Type B pancreatic cell (in vitro differentiated cells): ENCODE results near the gene ZFP64. TPM values are rescaled to one million over a fixed set of nuclear protein-coding genes. Genes with fewer than 3 reads are reported as not detected.

Experiments used
- DNase-seq: peaks from one replicate; pipeline ENCODE4 v3.0.0; 2021; ENCODE audit warnings: mixed read lengths; ENCODE audit not compliant: unreplicated experiment; ENCODE audit errors: extremely low spot score
- H3K27ac Mint-ChIP-seq: 2 replicates; pipeline ENCODE4 v1.8.0; 2021; ENCODE audit warnings: mild to moderate bottlenecking, mixed read lengths
- H3K27me3 Mint-ChIP-seq: 2 replicates; pipeline ENCODE4 v1.8.0; 2021; ENCODE audit warnings: mixed read lengths
- H3K36me3 Mint-ChIP-seq: 2 replicates; pipeline ENCODE4 v1.8.0; 2021; ENCODE audit warnings: mixed read lengths
- H3K4me1 Mint-ChIP-seq: one replicate; pipeline ENCODE4 v1.8.0; 2021; ENCODE audit warnings: mixed read lengths; ENCODE audit not compliant: unreplicated experiment
- H3K4me3 Mint-ChIP-seq: 2 replicates; pipeline ENCODE4 v1.8.0; 2021; ENCODE audit warnings: mild to moderate bottlenecking, mixed read lengths
- H3K9me3 Mint-ChIP-seq: 2 replicates; pipeline ENCODE4 v1.8.0; 2021; ENCODE audit warnings: mixed read lengths
- CTCF ChIP-seq: fragments of 200-600 bp; sonication (generic); conservative IDR thresholded peaks from 2 replicates; pipeline ENCODE4 v1.5.0; 2021; ENCODE audit warnings: antibody characterized with exemption, mild to moderate bottlenecking
- long read RNA-seq: library from polyadenylated mRNA; unstranded; transcript quantifications from one replicate; pipeline ENCODE4 v2.0.0, GENCODE V29; 2020
- total RNA-seq: library from RNA; stranded (reverse); gene quantifications from 2 replicates; pipeline ENCODE4 v1.2.1, GENCODE V29; 2021; ENCODE audit warnings: low replicate concordance

The ZFP64 gene
- total RNA-seq: 22.0 and 24.1 TPM in 2 replicates
- long read RNA-seq, transcript ZFP64-206 (5 exons, 2,234 nt): minor isoform, 7 of 45 reads
- long read RNA-seq, transcript ZFP64-201 (6 exons, 3,264 nt): major isoform, 14 of 45 reads
- long read RNA-seq, transcript ZFP64-208 (5 exons, 762 nt): minor isoform, 6 of 45 reads
- long read RNA-seq, partial matches to known transcripts: 6 of 45 reads
- long read RNA-seq, other reads (novel, unspliced or antisense): 7 of 45 reads

- H3K27ac Mint-ChIP-seq: peak within 1 kb of the TSS; percentile 91
- H3K4me3 Mint-ChIP-seq: peak within 1 kb of the TSS; percentile 95
- H3K4me1 Mint-ChIP-seq: peaks cover 8% of the 10 kb centered on the region
- H3K27me3 Mint-ChIP-seq: no peaks in the 10 kb centered on the region
- no peaks in the 10 kb centered on the region for H3K9me3 Mint-ChIP-seq
- peaks cover under 1% of the 10 kb centered on the region for H3K36me3 Mint-ChIP-seq
- peak; percentile 84 for DNase-seq
- TF ChIP-seq CTCF: peak; percentile 62
These were observed at the start of gene ZFP64 for GRCh38 chr20:52191132-52191915. TSS of gene ZFP64 (minus strand) at chr20:52191779. CDS start at chr20:52191636, 143 bp downstream.

GRCh38 chr20:52240802-52241201, 49.2 kb upstream of the ZFP64 start:
- Mint-ChIP-seq H3K36me3 (no peaks in the 10 kb centered on the region), H3K4me1 (peaks cover 3% of the 10 kb centered on the region), H3K27me3 (no peaks in the 10 kb centered on the region), H3K27ac (no peak overlapping the region), H3K9me3 (peaks cover 2% of the 10 kb centered on the region), H3K4me3 (no peak overlapping the region)
- no peak for TF ChIP-seq CTCF
- DNase-seq: peak; percentile 2

GRCh38 chr20:52239102-52239501, 47.5 kb upstream of the ZFP64 start:
- H3K4me1 Mint-ChIP-seq: peaks cover 3% of the 10 kb centered on the region
- no peaks in the 10 kb centered on the region for H3K36me3 Mint-ChIP-seq
- H3K4me3 Mint-ChIP-seq: no peak overlapping the region
- H3K9me3 Mint-ChIP-seq: peaks cover 4% of the 10 kb centered on the region
- DNase-seq: peak; percentile 7
- no peaks in the 10 kb centered on the region for H3K27me3 Mint-ChIP-seq
- TF ChIP-seq CTCF: no peak
- no peak overlapping the region for H3K27ac Mint-ChIP-seq

DNA sequence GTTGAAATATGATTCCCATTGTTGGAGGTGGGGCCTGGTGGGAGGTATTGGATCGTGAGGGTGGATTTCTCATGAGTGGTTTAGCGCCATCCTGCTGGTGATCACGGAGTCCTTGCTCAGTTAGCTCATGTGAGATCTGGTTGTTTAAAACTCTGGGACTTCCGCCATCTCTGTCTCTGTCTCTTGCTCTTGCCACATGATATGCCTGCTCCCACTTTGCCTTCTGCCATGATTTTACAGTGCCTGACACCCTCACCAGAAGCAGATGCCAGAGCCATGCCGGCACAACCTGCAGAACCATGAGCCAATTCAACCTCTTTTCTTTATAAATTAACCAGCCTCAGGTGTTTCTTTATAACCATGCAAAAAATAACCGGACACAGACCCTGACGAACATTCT, 44.7 kb upstream of the ZFP64 start:
- H3K36me3 Mint-ChIP-seq: no peaks in the 10 kb centered on the region
- TF ChIP-seq CTCF: no peak
- H3K27ac Mint-ChIP-seq: no peak overlapping the region
- no peaks in the 10 kb centered on the region for H3K27me3 Mint-ChIP-seq
- DNase-seq: no peak
- H3K9me3 Mint-ChIP-seq: peaks cover 8% of the 10 kb centered on the region
- H3K4me3 Mint-ChIP-seq: no peak overlapping the region
- no peaks in the 10 kb centered on the region for H3K4me1 Mint-ChIP-seq

GRCh38 chr20:52235129-52235528, 43.5 kb upstream of the ZFP64 start:
- no peaks in the 10 kb centered on the region for H3K27me3 Mint-ChIP-seq
- H3K4me3 Mint-ChIP-seq: no peak overlapping the region
- peaks cover 7% of the 10 kb centered on the region for H3K4me1 Mint-ChIP-seq
- no peak overlapping the region for H3K27ac Mint-ChIP-seq
- no peak for DNase-seq
- TF ChIP-seq CTCF: no peak
- peaks cover 8% of the 10 kb centered on the region for H3K9me3 Mint-ChIP-seq
- H3K36me3 Mint-ChIP-seq: no peaks in the 10 kb centered on the region
